OCI-LY3 (cell line): Measurements from ENCODE around the gene PLIN1.

Experiments
- EZH2phosphoT487 ChIP-seq: fragments of 200-600 bp; shearing (Covaris generic); IDR thresholded peaks from 2 replicates; pipeline ENCODE4 v1.6.1; 2018; ENCODE audit warnings: antibody characterized with exemption, mixed run types, low read depth
- TF ChIP-seq, protein P1 (sequence below): fragments of 200-600, 300-600 bp; sonication (generic); IDR thresholded peaks from 2 replicates; pipeline ENCODE4 v1.5.1; 2014; ENCODE audit warnings: antibody characterized with exemption, low read length, low read depth

GRCh38 chr15:89642106-89642505, 37.1 kb downstream of the PLIN1 start:
- TF ChIP-seq, protein P1, sequence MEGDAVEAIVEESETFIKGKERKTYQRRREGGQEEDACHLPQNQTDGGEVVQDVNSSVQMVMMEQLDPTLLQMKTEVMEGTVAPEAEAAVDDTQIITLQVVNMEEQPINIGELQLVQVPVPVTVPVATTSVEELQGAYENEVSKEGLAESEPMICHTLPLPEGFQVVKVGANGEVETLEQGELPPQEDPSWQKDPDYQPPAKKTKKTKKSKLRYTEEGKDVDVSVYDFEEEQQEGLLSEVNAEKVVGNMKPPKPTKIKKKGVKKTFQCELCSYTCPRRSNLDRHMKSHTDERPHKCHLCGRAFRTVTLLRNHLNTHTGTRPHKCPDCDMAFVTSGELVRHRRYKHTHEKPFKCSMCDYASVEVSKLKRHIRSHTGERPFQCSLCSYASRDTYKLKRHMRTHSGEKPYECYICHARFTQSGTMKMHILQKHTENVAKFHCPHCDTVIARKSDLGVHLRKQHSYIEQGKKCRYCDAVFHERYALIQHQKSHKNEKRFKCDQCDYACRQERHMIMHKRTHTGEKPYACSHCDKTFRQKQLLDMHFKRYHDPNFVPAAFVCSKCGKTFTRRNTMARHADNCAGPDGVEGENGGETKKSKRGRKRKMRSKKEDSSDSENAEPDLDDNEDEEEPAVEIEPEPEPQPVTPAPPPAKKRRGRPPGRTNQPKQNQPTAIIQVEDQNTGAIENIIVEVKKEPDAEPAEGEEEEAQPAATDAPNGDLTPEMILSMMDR, result no peak
- TF ChIP-seq EZH2phosphoT487, result no peak
